NCI-H345 treated with DMSO at 0.1 percent for 48 hours (cell line): ENCODE data around the gene ALKAL2.
"Not testable (repeated sequence)": the region's sequence is repeated elsewhere in the genome, so short reads cannot be mapped to it uniquely, and the experiment has no call there.

Source experiments
- DNase-seq: peaks from one replicate; lab custom pipeline; 2025; ENCODE audit not compliant: unreplicated experiment; lab: John Stamatoyannopoulos, UW

Gene ALKAL2, protein sequence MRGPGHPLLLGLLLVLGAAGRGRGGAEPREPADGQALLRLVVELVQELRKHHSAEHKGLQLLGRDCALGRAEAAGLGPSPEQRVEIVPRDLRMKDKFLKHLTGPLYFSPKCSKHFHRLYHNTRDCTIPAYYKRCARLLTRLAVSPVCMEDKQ

DNA sequence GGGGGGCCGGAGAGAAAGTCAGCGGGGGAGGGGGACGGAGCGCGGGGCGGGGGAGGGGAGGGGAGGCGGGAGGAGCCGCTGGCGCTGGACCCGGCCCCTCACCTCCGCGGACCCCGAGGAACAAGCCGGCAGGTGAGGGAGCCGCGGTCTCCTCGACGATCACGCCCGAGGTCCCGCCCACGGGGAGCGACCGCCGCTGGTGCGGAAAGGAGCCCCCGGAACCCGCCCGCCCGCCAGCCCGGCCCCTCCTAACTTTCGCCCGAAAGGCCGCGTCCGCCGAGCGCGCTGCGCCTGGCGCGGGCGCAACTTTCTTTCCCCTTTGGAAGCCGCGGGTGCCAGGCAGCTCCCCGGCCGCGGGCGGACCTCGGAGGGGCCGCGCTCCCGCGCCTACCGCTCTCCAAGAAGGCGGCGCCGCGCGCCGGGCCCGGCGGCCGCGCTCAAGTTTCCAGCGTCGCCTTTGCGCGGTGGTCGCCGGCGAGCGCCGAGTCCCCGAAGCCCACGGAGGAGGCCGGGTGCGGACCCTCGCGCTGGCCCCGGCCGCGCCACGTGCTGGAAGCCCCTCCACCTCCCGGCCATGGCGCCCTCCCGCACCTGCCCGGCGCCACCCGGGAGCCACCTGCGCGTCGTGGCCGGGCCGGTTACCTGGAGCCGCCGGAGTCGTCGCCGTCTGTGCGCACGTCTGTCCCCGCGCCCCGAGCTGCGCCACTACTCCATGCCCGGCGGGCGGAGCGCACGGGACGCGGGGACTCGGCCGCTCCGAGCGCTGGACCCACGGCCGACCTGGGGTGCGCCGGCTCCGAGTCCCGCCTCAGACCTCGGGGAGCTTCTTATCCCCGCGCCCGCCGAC lies at the start of gene ALKAL2:
ALKAL2 (minus strand) TSS at position 181 of the 847 bp plus-strand sequence. CDS start 256 bp downstream, outside the sequence.
- DNase-seq = no peak

DNA sequence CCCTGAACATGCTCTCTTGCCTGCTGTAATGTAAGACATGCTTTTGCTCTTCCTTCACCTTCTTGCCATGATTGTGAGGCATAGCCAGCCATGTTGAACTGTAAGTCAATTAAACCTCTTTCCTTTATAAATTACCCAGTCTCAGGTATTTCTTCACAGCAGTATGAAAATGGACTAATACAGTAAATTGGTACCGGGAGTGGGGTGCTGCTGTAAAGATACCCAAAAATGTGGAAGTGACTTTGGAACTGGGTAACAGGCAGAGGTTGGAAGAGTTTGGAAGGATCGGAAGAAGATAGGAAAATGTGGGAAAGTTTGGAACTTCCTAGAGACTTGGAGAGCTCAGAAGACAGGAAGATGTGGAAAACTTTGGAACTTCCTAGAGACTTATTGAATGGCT lies 49.1 kb upstream of the ALKAL2 start:
- DNase-seq = not testable (repeated sequence)

DNA sequence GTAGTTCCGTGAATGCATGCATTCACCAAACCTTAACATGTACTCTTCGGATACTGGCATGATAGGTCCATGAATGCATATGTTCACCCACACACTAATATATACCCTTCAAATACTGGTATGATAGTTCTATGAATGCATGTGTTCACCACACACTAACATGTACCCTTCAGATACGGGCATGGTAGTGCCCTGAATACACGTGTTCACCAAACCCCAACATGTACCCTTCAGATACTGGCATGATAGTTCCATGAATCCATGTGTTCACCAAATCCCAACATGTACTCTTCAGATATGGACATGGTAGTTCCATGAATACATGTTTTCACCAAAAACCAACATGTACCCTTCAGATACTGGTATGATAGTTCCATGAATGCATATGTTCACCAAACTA lies 48.5 kb upstream of the ALKAL2 start:
- no peak for DNase-seq

DNA sequence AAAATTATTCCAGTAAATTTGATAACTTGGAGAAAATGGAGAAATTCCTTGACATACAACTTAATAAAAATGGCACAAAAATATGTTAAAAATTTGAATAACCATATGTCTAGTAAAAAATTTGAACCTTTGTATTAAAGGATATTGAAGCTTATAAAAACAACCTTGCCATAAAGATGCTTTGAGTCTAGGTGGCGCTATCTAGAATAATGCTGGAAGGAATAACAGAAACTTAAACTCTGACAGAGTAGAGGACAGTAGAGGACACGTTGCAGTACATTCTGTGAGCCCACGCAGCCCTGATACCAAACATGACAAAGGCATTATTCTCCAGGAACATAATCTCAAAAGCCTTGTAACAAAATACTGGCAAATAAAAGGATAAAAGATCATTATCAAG lies 44.7 kb upstream of the ALKAL2 start:
- DNase-seq = no peak

DNA sequence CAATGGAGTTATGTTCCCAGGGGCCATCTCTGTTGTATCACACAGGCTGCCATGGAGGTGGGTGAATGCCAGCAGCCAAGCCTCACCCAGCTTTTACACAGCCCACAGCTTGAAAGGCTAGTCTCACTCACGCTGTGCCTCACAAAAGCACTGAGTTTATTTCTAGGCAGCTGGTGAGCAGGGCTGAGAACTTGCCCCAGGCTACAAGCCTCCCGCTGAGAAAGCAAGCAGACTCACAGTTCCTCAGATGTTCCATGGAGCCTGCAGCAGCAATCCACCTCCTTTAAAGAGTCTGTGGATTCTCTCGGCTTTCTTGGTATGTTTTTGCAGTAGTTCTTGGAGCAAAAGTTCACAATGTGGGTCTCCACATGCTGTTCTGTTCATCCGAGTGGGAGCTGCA lies 40.9 kb upstream of the ALKAL2 start:
- peak; percentile 31 for DNase-seq

DNA sequence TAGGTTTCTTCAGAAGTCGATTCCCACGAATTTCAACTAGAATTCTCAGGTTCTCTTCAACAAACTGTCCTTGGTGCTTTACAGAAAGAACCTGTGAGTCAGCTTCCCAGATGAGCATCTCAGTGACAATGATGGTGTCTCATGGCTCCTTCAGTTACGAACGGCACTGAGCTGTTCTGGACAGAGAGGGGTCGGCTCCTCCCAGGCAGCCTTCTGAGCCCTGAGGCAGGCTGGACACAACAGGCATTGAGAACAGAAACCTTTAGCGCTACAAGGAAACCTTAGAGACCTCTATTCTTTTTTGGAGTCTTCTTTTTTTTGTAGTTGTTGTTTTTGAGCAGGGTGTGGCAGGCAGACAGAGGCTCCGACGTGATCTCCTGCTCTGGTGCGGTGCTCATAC lies 35.1 kb upstream of the ALKAL2 start:
- no peak for DNase-seq

DNA sequence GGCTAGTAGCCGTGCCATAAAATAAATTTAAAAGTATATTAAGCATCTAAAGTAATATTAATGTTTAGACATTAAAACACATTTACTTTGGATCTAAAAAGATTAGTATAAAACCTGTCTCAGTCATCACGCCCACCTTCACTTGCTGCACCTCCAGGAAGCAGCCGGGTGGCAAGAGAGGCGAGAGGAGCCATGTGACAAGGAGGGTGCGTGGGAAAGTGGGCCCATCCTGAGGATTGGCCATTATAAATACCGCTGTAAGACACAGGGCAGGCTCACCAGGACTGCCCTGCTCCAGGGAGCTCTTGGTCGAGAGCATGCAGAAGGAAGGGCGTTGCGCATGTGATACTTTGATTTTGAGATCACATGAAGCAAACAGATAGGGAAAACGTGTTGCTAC lies 34.4 kb upstream of the ALKAL2 start:
- no peak for DNase-seq

DNA sequence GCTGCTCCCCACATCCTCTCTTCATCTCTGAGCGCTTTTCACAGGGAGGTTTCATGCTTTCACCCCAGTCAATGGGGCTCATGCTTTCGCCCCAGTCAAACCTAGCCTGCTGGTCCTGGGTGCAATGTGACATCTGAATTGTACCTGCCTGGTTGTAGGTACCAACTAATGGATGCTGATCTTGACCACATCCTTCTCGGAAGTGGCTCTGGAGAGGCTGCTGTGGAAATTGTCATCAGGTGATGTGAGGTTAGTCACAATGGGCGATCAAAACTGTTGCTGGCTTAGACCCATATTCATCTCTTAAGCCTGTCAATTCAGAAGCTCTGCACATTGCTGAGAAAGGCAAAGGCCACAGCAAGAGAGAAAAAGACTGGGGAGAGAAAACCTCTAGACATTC lies 32.7 kb upstream of the ALKAL2 start:
- no peak for DNase-seq

DNA sequence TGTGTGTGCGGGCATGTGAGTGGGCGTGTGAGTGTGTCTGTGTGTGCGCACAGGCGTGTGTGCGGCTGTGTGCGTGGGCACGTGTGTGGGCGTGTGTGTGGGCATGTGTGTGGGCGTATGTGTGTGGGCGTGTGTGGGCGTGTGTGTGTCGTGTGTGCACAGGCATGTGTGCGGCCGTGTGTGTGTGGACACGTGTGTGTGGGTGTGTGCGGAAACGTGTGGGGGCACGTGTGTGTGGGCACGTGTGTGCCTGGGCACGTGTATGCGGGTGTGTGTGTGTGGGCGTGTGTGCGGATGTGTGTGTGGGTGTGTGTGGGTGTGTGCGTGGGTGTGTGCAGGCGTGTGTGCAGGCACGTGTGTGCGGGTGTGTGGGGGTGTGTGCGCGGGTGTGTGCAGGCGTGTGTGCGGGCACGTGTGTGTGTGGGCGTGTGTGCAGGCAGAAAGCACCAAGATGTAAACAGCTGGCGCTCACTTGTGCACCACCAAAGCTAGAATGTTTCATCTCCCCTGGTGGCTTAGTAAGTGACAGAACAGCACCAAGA lies 31.2 kb upstream of the ALKAL2 start:
- no peak for DNase-seq

DNA sequence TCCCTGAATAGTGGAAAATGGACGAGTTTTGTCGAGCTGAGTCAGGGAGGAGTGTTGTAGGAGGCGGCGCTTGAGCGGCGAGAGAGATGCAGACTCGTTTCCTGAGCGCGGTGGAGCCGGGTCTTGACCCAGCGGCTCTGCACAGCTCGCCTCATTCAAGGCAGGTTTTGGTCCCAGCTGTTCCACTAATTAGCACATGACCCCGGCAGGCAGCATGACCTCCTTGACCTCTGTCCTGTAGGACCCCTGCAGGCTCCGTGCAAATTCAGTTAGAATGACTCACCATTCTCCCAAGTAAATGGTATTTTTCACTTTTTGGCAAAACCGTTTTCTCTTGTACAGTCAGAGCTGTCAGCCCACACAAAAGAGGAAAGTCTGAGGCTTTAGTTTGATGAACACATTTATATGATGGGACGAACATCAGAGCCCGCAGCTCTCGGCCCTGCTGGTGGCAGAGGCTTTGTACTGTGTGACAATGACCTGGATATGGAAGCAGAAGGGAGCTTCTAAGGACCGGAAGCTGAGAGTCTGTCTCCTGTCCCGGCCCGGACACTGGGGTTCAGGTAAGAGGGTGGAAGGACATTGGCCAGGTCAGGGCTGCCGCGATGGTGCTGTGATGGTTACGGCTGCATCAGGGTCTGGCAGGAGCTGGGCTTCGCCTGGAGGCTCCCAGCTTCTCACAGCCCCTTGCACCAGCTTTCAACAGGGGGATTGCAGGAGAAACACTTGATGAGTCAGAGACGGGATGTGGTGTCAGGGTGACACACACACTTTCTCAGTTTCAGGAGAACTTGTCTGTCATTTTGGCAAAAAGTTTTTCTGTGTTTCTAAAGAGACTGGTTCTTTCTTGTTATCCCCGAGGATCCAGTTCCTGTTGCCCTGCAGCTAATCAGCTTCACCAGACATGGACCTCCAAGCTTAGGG lies 29.9 kb upstream of the ALKAL2 start:
- DNase-seq = no peak

DNA sequence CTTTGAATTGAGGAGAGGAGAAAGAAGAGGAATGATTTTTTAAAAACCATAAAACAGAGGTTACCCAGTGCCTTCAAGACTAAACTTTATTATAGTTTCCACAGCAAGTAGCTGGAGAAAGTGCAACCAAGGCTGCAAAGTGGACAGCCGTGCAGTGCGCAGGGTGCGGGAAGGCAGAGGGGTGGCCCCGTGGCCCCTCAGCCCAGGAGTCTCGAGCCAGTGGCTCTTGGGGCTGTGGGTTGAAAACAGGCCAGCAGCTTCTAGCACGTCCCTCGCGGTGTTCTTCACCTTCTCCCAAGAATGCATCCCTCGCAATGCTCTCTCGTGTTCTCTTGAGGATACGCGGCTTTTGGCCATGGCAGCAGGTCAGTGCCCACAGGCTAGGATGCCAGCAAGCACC lies 28.5 kb upstream of the ALKAL2 start:
- DNase-seq = no peak

DNA sequence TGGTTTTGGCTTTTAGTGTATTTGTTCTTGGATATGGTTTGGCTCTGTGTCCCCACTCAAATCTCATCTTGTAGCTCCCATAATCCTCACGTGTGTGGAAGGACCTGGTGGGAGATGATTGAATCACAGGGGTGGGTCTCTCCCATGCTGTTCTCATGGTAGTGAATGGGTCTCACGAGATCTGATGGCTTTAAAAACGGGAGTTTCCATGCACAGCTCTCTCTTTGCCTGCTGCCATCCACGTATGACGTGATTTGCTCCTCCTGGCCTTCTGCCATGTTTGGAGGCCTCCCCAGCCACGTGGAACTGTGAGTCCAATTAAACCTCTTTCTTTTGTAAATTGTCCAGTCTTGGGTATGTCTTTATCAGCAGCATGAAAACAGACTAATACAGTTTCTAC lies 28.0 kb upstream of the ALKAL2 start:
- not testable (repeated sequence) for DNase-seq

DNA sequence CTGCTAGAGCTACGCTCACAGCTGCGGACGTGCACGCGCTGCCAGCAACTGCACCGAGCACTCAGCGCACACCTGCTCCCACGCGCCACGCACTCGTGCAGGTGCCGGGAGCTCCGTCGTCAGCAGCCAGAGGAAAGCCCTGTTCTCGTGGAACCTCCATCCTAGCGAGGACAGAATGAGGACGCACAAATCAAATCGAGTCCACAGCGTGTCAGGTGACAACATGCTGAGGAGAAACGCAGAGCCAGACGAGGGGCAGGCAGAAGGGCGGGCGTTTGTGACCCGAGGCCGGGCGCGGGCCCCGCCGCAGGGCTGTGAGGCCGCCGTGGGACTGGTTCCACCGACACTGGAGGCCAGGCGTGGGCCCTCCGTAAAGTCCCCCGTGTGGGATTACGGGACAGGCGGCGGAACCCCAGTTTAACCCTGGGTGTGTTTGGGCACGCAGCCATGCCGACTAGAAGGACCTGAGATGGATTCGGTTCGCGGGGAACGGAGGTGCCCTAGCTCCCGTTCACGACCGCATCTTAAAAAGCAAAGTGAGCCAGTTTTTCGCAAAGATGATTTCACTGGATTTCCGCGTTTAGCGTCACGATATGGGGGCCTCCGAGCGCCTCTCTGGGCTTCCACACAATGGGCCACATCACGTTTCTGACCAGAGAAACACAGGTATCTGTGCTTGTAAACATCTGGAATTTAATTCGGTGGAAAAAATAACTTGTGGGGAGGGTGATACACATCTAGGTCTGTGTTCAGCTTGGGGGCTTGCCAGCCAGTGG lies 26.9 kb upstream of the ALKAL2 start:
- DNase-seq = no peak

DNA sequence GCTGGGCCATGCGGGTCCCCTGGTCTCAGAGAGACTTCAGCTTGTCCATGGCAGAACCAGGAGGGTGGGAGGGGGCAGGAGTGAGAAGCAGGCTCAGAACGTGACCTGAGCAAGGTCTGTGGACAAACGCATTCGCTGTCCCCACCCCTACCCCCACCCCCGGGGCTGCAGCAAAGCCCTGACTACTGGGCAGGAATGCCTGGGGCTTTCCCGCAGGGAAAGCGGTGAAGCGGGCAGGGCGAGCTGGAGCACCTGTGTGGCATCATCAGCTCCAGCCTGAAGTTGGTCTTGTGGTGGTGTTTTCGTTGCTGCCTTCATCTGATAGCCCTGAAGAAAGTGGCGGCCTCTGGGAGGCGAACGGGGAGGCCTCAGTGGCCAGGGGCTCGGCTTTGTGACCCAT lies 26.1 kb upstream of the ALKAL2 start:
- no peak for DNase-seq

DNA sequence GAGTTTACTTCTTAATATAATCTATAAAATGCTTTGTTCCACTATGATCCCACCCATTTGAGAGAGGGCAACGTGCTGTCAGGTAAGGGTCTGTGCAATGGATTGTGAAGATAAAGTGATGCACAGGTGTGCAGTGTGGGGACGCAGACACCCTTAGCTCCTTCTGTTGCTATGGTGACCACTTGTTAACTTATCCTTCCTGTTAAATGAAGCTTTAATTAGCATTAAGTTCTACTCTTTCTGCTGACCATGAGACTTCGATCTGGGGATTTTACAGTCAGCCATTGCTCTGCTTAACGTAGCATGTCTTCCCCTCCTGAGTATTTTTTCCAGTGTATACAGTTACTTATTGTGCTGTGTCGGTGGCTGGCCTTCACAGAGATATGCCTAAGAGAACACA lies 23.1 kb upstream of the ALKAL2 start:
- no peak for DNase-seq

DNA sequence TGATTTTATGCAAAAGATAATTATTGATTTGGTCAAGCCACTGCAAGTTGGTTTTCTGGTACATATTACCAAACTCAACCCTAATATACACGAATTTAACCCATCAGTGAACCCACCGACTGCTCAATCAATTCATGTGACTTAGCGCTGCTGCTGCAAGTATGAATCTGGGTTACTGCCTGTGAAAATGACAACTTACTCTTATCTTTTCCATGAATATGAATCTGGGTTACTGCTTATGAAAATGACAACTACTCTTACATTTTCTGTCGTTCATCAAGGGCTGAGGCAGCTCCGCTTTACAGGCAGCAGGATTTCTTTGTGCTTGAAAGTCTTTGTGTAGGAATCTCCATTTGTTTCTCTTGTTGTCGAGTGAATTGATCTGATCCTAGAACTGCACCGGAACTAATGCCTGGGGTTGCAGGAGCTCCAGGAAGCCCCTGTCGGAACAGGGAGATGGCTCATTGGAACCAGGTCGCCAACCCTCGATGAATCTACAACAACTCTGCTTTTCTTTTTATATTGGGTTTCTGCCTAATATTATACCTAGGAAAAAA lies 22.1 kb upstream of the ALKAL2 start:
- no peak for DNase-seq

DNA sequence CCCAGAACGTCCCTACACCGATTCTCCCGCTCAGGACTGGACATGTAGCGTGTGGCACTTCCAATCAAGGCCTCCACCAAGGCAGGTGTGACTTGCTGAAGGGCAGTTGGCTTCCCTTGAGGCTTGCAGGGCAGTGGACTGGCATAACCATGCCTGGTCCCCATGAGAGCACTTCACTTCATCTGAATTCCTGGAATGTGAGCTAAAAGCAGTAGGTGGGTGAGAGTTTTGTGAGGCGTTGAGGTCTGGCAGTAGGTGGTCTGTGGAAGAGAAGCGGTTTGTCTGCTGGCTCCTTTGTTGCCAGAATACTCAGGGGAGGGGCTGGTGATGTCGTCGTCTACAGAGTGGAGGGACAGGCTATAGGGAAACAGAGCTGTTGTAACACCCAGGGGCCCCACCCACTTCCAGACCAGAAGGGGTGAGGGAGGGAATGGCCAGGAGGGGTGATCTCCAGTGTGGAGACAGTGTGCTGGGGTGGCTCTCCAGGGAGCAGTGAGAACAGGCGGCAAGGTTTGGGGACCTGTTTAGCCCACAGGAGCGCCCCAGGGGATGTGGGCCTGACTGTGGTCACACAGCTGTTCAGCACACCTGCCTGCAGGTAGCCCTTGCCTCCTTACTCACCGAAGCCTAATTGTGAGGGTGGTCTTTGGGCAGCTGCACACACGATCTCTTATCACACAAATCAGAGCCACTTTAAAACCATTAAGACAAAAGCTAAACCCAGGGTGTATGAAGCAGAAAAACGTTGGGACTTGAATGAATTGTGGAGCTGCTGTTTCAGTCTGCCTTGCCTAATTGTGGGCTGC lies 21.5 kb upstream of the ALKAL2 start:
- no peak for DNase-seq

DNA sequence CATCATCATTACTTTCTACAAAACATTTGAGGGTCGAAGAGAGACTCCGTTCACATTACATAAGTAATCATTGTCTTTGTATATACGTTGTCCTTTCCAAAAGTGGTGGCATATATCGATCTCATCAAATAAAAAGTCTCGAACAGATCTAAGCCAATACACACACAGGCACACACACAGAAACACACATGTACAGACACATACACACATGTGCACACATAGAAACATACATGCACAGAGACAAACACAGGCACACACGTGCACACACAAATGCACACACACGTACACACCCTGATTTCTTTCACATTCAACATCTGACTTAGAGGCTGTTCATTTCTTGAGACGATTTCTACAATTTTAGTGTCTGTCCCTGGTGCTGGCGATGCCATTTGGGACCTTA lies 17.5 kb upstream of the ALKAL2 start:
- DNase-seq = no peak

DNA sequence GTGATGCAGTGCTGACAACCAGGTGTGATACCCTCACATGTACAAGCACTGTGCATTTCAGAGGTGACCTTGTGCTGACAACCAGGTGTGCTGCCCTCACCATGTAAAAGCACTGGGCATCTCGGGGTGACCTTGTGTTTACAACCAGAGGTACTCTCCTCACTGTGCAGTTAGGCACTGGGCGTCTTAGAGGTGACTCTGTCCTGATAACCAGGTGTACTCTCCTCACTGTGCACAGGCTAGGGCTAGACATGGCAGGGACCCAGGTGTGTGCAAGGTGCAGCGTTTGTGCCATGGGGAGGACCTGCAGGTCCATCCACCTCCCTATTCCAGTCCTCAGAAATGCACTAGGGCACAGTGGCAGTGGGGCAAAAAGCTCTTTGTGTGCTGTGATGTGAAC lies 8.5 kb upstream of the ALKAL2 start:
- DNase-seq = no peak

DNA sequence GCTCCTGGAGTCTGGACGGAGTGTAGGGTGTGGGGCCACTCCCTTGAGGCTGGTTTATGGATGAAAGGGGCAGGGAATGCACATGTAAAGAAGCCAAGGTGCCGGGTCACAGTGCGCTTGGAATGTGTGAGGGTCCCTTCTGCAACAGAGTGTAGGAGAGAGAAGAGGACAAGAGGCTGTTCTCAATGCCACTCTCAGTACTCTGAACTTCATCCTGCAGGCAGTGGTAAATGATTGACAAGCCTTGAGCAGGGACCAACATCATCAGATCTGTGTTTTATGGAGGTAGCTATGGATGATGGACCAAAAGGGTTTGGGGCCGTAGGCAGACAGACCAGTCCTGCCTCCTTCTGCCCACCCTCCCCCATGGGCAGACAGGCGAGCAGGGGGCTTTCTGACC lies 7.2 kb upstream of the ALKAL2 start:
- no peak for DNase-seq
